Stimulated activated CD8-positive, alpha-beta memory T cell treated with anti-CD3 and anti-CD28 coated beads, Interleukin-15, amount 100 ng/mL, for 24 hours (primary cell): ENCODE measurements around the gene PDE4D.

Source experiments
- DNase-seq: peaks from one replicate; pipeline ENCODE4 v3.0.0-alpha.2; 2020; ENCODE audit warnings: low read depth

The PDE4D gene

DNA sequence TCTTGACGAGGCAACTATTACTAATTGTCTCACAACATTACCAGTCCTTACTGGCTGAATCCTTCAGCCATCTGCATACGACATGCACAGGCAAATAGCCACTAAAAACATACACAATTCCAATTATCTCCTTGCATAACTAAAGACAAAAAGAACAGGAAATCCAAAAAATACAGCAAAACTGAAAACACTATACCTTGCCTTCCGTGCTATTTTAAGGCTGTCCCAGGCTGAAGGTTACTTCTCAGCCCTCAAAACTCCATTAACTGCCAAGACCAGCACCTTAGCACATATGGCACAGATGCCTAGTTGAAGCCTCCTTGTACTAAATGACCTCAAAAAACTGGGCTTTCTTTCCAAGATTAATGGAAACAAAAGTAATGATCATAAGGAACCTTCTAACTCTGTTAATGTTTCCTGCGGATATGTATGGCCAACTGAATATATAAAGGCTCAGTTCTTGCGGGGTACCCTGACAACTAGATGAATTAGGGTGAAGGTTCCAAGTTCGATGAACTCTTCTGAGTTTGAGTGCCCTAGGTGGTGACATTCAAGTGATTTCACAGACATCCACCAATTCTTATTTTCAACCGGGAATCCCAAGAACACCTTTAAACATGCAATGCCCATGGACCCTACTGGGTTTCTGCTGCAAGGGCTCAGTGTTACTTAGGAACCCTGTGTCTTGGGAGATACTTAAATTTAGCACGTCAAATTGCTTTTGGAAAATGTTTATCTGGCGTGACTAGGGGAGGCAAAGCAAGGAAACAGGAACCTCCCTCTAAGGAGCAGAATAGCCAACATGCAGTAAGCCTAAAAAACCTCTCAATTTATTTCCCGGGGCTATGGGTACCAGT, 855.4 kb downstream of the PDE4D start:
- no peak for DNase-seq

- DNase-seq = no peak
Measured at GRCh38 chr5:59037453-59037852, 856.1 kb downstream of the PDE4D start.

DNA sequence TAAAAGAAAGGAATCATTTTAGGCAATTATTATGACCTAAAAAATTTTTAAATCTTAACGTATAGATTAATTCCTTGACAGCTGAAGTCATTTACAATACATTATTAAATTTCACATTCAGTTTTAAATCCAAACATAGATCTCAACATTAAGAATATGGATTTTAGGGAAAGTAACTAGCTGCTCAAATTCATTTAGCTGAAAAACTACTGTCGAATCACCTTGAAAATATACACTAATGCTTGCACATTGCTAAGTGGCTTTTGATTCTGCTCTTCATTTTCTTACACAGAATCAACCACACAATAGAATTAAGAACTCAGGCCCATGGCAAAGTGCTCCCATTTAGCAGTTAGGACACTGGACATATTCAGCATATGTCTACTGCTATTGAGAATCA, 856.5 kb downstream of the PDE4D start:
- DNase-seq = no peak

DNA sequence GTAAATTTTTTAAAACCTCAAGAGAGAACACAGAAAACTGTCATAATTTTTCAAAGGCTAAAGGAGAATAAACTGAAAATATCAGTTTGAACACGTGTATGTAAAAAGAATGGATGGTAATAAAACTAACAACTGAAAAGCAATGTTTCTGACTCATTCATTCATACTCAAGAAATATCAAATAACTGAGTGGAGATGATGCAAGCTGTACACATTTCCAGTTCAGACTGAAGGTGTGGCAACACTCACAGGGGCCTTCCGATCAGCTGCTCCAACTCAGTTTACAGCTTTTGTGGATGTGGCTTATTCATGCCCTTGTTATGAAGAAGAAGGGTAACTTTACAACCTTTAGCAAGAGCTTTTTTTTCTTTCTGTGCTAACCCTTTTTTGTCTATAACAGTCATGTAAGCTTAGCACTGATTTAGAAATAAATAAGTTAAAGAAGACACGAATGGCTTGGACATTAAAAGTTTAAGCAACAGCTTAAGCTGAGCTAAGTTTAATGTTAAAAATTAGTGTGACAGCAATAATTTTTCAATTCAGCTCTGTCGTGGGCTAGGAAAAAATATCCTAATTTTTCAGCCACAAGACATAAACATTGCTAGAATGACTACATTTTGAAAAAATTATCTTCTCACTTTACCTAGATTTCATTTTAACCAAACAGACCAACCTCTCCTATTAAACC, 857.1 kb downstream of the PDE4D start:
- DNase-seq = no peak

GRCh38 chr5:59035681-59036080, 857.8 kb downstream of the PDE4D start:
- no peak for DNase-seq

DNA sequence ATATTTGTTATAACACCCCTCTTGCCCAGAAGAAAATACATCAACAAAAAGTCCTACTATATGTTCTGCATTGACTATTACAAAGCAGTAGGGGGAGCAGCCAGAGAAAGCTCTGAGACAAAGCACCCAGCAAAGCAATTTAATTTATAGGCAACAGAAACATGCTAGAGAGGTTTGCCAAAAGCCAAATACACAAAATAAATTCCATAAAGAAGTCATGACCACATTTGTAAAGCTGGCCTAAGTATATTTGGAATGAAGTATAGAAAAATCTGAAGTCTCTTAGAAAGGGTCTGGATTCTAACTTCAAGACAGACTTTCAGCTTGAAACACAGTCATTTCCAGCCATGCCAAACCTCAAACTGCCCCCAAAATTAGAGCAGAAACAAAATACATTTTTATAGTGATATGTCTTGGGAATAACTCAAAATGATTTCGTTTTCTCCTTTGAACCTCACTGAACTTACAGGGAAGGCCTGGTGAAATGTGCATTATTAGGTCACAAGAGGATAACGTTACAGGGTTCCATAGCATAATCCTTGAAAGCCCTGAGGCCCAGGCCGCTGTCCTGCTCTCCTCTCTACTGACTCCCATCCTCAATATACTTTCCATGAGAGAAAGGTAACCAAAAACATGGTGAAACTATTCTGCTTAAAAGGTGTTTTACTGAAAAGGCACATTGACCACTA, 858.9 kb downstream of the PDE4D start:
- no peak for DNase-seq

DNA sequence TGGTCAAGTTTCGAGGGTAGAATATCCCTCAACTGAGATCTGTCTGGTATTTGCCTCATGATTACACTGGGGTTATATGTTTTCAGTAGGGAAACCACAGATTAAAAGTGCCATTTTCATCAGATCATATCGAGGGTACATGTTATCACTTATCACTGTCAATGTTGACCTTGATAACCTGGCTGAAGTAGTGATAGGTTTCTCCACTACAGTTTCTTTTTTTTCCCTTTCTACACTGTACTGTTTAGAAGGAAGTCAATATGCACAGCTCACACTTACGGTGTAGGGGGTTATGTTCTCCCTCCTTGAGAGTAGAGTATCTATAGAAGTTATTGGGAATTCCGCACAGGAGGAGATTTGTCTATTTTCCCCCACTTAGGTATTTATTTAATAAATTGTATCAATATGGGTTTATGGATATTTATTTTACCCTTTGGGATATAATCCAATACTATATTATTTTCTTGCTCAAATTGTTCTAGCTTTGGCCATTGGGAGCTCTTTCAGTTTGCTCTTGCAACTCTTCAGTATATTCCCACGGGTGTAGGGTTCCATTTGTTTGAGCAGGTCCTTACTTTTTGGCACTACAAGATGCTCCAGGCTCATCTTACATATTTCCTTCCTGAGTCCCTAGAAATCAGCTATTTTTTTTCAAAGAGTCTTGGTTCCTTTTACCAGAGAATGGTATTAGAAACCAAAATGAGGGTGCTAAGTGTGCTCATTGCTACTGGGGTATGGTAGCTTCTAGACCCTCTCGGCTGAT, 866.2 kb downstream of the PDE4D start:
- DNase-seq = no peak

DNA sequence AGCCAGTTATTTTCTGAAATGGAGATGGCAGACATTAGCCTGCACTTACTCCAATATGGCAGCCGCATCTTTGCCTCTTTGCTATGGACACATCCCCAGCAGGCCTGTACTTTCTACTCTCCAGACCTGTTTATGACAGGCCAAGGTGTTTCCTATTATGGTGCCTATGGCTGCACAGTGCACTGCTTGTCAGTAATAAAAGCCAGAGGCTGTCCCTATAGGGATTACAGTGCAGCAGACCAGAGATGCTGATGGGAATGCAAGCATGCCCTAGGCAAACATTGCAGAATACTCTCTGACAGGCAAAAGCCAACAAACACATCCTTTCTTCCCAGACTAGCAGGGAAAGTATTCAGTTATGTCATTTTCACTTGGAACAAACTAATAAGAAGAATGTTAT, 867.8 kb downstream of the PDE4D start:
- no peak for DNase-seq

DNA sequence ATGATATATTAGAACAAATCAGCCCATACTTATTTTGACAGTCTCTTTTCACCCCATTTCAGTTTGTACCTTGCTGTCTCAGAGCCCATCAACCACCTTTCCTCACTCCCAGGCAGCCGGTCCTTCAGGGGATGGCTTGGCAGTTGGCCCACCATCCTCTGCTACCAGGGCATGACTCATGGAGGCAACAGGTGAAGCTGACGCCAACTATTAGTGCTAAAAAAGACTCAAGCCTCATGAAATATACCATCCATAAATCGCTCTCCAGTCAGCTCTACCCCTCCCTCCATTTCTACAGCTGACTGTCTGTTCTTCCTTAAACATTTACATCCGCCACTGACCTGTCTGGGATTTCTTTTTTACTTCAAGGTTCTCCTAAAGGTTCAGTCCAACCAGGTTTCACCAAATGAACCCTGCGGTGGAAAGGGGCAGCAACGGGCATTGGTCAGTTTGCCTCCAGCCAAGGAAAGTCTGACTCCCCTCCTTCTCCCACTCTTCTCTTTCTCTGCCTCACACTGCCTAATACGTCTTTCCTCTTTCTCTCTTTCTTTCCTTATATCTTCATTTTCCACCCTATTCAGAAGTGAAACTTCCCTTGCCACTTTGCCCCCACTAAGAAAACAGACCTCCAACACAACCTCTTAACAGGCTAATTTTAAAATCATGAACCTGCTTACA, 871.5 kb downstream of the PDE4D start:
- no peak for DNase-seq

- DNase-seq = no peak
Measured at GRCh38 chr5:59021286-59021673, 872.2 kb downstream of the PDE4D start.

- DNase-seq = no peak
Measured at GRCh38 chr5:59020611-59021285, 872.8 kb downstream of the PDE4D start.

DNA sequence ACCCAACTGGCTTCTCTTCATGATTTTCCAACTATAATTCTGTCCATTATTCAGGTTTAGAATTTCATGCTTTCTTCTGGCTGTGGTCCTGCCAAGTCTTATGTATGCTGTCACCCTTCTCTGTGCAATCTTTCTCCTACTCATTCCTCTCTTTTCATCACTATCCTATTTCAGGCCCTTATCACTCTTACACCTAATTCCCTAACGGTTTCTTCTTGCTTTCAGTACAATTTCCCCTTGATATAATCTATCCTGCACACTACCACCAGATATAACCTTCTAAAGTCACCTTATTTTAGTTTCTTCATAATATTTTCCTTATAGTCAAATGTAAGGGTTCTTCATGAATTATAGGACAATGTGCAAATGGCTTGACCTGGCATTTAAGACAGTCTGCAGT, 874.4 kb downstream of the PDE4D start:
- no peak for DNase-seq

GRCh38 chr5:59016925-59017324, 876.6 kb downstream of the PDE4D start:
- DNase-seq = no peak

DNA sequence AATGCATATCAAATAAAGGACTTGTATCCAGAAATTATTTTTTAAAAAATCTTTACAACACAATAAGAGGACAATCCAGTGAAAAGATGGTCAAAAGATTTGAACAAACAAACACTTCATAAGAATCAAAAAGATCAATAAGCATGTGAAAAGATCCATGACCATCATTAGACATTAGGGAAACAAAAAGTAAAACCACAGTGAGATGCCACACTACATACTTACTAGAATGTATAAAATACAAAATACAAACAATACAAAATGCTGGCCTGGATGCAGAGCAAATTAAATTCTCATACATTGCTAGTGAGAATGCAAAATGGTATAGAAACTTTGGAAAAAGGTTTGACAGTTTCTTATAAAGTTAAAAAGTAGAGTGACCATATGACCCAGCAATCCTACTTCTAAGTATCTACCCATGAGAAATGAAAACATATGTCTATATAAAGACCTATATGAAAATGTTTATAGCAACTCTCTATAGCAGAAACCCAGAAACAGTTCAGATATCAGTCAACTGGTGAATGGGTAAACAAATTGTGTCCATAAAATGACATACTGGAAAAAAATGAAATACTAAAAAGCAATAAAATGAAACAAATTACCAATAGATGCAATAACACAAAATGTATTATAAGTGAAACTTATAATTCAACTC, 884.6 kb downstream of the PDE4D start:
- DNase-seq = no peak

DNA sequence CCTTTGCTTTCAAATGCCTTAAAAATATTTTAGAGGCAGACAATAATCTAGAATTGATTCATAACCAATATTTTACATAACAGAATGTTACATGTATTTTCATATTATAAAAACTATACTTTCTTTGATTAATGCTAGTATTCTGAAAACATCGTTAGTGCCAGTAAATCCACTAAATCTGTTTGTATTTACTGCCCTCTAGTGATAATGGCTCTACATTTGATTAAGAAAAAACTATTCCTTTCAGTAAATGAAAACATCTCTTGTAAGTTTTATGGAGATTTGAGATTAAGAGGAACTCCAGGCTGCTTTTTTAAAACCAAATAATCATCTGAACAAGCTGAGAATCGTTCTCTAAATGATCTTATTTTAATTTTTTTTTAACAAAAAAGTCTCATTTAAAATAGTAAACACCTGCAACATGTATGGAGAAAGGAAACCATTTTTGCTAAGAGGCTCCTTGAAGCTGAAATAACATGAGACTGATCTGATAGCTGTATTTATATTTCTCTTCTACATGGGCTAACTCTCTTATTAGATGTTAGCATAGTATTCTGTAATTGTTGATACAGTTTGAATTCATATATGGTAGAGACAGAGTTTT, 886.0 kb downstream of the PDE4D start:
- no peak for DNase-seq

DNA sequence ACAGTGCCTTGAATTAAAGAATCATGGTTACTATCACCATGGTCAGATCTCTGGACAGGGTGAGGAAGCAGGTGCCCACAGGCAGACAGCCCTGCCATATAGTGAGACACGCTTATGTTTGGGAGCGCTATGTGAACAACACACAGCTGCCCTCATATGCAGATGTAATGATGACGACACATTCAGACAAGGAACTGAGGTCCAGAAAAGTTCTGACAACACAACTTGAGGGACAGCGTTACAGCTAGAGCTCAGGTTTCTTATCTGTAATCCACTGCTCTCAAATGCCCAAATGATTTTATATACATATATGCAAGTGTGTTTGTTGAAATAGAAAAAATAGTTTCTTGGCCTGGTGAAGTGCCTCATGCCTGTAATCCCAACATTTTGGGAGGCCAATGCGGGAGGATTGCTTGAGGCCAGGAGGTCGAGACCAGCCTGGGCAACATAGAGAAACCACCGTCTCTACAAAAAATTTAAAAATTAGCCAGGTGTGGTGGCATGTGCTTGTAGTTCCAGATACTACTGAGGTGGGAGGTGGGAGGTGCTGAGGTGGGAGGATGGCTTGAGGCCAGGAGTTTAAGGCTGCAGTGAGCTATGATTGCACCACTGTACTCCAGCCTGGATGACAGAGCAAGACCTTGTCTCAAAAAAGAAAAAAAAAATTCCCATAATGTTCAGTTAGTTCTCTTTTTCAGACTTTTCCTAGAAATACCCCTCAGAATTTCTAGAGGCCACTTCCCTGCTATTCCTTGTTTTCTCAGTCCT, 887.4 kb downstream of the PDE4D start:
- no peak for DNase-seq

- DNase-seq = no peak
Measured at GRCh38 chr5:59003641-59004040, 889.9 kb downstream of the PDE4D start.

GRCh38 chr5:59003124-59003523, 890.4 kb downstream of the PDE4D start:
- DNase-seq = no peak

DNA sequence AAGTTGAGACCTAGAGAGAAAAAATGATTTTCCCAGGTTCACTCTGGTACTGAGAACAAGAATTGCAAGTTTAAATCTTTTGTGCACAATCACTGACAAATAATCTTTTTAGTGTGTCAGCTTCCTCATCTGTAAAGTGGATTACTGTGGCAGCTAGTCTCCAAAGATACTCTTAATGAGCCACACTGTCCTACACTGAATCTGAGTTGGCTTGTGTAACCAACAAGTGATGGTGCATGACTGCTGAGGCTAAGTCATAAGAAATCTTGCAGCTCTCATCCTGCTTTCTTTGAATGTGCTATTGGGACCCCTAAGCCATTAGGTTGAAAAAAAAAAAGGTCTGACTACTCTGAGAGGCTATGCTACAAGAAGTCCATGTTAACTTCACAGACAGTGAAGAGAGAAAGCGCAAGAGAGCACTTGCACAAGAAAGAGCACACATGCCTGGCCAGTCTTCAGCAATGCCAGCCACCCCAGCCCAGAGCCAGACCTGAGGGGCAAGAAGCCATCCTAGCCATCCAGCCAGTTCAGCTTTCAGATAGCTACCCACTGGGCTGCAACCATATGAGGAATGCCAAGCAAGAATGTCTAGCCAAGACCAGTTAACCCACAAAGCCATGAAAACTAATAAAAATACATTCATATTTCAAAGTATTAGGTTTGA, 891.2 kb downstream of the PDE4D start:
- no peak for DNase-seq
